ENCODE measurements around the gene BPIFB6. TPM values are rescaled to one million over a fixed set of nuclear protein-coding genes. Genes with fewer than 3 reads are reported as not detected.

Gene BPIFB6
- total and polyA plus RNA-seq, 2 of the 4 experiments (the other 2 are of a cell fraction) = not detected

DNA sequence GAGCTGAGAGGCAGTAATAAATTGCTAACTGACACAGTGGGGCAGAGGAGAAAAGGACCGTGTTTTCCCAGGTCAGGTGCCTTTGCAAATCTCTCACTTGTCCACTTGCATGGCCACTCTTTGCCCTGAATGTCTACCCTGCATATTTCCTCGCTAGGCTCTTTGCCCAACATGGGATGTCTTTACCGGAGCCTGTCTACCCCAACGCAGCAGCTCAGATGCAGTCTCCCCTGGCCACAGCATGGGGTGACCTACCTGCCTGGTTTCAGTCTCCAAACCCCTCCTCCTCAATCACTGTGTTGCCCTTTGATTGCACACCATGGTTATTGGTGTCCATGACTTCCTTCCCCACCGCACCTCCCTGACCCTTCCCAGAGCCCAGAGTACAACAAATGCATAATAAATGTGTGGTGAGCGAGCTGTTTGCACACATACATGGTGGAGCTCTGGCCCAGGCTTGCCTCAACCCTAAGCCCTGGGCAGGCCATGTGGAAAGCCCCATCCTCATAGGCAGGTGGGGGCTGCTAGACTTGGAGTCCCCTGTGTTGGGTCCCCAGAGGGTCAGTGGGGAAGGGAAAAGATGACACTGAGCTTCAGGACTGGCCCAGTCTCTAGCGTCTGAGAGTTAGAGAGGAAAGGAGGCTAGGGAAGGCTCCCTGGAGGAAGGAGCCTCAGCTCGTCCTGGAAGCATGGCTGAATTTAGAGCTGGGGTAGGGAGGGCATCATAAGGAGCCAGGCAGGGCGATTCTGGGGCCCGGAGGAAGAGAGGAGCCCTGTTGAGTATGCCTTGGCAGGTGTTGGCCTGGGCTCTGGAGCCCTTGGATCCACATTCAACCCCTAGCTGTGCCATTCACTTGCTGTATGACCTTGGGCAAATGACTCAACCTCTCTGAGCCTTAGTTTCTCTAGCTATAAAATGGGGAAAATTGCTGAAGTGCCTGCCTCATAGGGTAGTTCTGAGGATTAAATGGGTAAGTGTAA, 4.4 kb upstream of the BPIFB6 start:
- no peak overlapping the region for H2BK120ac ChIP-seq (ENCODE audit: low read depth, low read length)
- H3K23ac ChIP-seq (ENCODE audit: low read depth, low read length) = no peak overlapping the region
- intact Hi-C loops (cut with micrococcal nuclease) = no loop called here
- H3K18ac ChIP-seq (ENCODE audit: low read depth, low read length) = no peak overlapping the region
- ChIA-PET POLR2A (ENCODE audit: unreplicated experiment) (no interaction called here), CTCF (no interaction called here)
- in situ Hi-C loops (cut with MboI; ENCODE audit: low sequenced_read_pairs) = no loop called here
- H2BK15ac ChIP-seq (ENCODE audit: low read depth, low read length) = no peak overlapping the region
- no peaks in the 10 kb centered on the region for H4K20me1 ChIP-seq (ENCODE audit: insufficient read depth, low read length)
- no peak overlapping the region for H4K91ac ChIP-seq (ENCODE audit: insufficient read depth, low read depth, low read length)
- no peak overlapping the region for H3K4me2 ChIP-seq (ENCODE audit: low read depth, low read length)
- no peak overlapping the region for H4K5ac ChIP-seq (ENCODE audit: low read depth, low read length)
- H2AFZ ChIP-seq (replicated peaks; ENCODE audit: low read length, poor library complexity) = no peak overlapping the region
- H3K9ac ChIP-seq (ENCODE audit: low read depth, low read length) = no peak overlapping the region
- ATAC-seq (ENCODE audit: low read depth) (no peak), DNase-seq (no peak)
- H2AK5ac ChIP-seq (ENCODE audit: low read depth, low read length) = no peak overlapping the region
- 71% methylated on average over 4 of the region's 10 CpGs; no CpG with 5 or more reads in 1 of the 2 experiments for WGBS, 2 experiments (ENCODE audit: extremely low coverage in 2 of 2, insufficient read length in 1 of 2)
- H3K14ac ChIP-seq (replicated peaks; ENCODE audit: low read depth, low read length) = no peak overlapping the region
- H3K56ac ChIP-seq (ENCODE audit: extremely low read depth, insufficient read depth, low read length) = no peak overlapping the region
- no peak overlapping the region for H3K27ac ChIP-seq (ENCODE audit: insufficient read depth, low read length)
- H3K9me3 ChIP-seq (ENCODE audit: control insufficient read depth, insufficient read depth, low read length) = no peaks in the 10 kb centered on the region
- H3K4ac ChIP-seq (ENCODE audit: low read depth, low read length) = no peak overlapping the region
- no peak overlapping the region for H3K4me3 ChIP-seq (ENCODE audit: insufficient read depth, low read depth, low read length)
- no peaks in the 10 kb centered on the region for H3K79me1 ChIP-seq (ENCODE audit: low read depth in 1 of 2, low read length in 2 of 2)
- H4K8ac ChIP-seq (ENCODE audit: low read depth in 2 of 2, low read length in 2 of 2) = no peak overlapping the region
- no peaks in the 10 kb centered on the region for H3K4me1 ChIP-seq (ENCODE audit: control insufficient read depth, insufficient read depth, low read length)
- no peaks in the 10 kb centered on the region for H3K27me3 ChIP-seq (ENCODE audit: control insufficient read depth, insufficient read depth, low read length)
- dilution Hi-C loops (cut with HindIII; ENCODE audit: low sequenced_read_pairs, unreplicated experiment) = no loop called here
- no peaks in the 10 kb centered on the region for H3K9me1 ChIP-seq (ENCODE audit: insufficient read depth, low read length)
- no TSS peak for BruUV-seq (replicated peaks)
- H2AK9ac ChIP-seq (replicated peaks; ENCODE audit: low read depth, low read length, poor library complexity) = no peak overlapping the region
- no peak overlapping the region for H2BK5ac ChIP-seq (ENCODE audit: low read depth, low read length, poor library complexity, severe bottlenecking)
- H3K36me3 ChIP-seq (ENCODE audit: control insufficient read depth, insufficient read depth, low read length) = no peaks in the 10 kb centered on the region
- no peak overlapping the region for H2BK20ac ChIP-seq (ENCODE audit: low read depth, low read length)
- TF ChIP-seq, protein P1, sequence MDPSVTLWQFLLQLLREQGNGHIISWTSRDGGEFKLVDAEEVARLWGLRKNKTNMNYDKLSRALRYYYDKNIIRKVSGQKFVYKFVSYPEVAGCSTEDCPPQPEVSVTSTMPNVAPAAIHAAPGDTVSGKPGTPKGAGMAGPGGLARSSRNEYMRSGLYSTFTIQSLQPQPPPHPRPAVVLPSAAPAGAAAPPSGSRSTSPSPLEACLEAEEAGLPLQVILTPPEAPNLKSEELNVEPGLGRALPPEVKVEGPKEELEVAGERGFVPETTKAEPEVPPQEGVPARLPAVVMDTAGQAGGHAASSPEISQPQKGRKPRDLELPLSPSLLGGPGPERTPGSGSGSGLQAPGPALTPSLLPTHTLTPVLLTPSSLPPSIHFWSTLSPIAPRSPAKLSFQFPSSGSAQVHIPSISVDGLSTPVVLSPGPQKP (IDR thresholded peaks at IDR 0.05; ENCODE audit: borderline replicate concordance, low read depth, low read length) = no peak
- TF ChIP-seq BHLHE40 (IDR thresholded peaks at IDR 0.05; ENCODE audit: low read depth, low read length) = no peak
- no peak for TF ChIP-seq MXI1 (IDR thresholded peaks at IDR 0.05; ENCODE audit: borderline replicate concordance, low read depth, low read length)
- no peak for TF ChIP-seq RFX5 (IDR thresholded peaks at IDR 0.05; ENCODE audit: low read depth, low read length)
- no peak for TF ChIP-seq MAFK (IDR thresholded peaks at IDR 0.05; ENCODE audit: low read depth, low read length)
- no peak for TF ChIP-seq POLR2A (IDR thresholded peaks at IDR 0.05; ENCODE audit: low read depth, low read length)
- TF ChIP-seq SMC3 (IDR thresholded peaks at IDR 0.05; ENCODE audit: low read depth, low read length) = no peak
- TF ChIP-seq CEBPB (IDR thresholded peaks at IDR 0.05; ENCODE audit: low read depth, low read length) = no peak
- no peak for TF ChIP-seq FOS (IDR thresholded peaks at IDR 0.05; ENCODE audit: low read depth, low read length)
- no peak for TF ChIP-seq MAZ (IDR thresholded peaks at IDR 0.05; ENCODE audit: borderline replicate concordance, low read depth, low read length)
- no peak for TF ChIP-seq NFE2L2 (IDR thresholded peaks at IDR 0.05; ENCODE audit: low read depth, low read length)
- TF ChIP-seq, protein P2, sequence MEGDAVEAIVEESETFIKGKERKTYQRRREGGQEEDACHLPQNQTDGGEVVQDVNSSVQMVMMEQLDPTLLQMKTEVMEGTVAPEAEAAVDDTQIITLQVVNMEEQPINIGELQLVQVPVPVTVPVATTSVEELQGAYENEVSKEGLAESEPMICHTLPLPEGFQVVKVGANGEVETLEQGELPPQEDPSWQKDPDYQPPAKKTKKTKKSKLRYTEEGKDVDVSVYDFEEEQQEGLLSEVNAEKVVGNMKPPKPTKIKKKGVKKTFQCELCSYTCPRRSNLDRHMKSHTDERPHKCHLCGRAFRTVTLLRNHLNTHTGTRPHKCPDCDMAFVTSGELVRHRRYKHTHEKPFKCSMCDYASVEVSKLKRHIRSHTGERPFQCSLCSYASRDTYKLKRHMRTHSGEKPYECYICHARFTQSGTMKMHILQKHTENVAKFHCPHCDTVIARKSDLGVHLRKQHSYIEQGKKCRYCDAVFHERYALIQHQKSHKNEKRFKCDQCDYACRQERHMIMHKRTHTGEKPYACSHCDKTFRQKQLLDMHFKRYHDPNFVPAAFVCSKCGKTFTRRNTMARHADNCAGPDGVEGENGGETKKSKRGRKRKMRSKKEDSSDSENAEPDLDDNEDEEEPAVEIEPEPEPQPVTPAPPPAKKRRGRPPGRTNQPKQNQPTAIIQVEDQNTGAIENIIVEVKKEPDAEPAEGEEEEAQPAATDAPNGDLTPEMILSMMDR (conservative IDR thresholded peaks at IDR 0.05; ENCODE audit: low read depth, low read length) = no peak
- TF ChIP-seq RCOR1 (IDR thresholded peaks at IDR 0.05; ENCODE audit: insufficient replicate concordance, low read length) = no peak
- TF ChIP-seq RAD21 (IDR thresholded peaks at IDR 0.05; ENCODE audit: low read length) = no peak
- no peak for TF ChIP-seq CHD1 (IDR thresholded peaks at IDR 0.05; ENCODE audit: low read depth, low read length)

Measured in IMR-90 (cell line).